ENCODE data around the gene FGF19.

FGF19 gene

DNA sequence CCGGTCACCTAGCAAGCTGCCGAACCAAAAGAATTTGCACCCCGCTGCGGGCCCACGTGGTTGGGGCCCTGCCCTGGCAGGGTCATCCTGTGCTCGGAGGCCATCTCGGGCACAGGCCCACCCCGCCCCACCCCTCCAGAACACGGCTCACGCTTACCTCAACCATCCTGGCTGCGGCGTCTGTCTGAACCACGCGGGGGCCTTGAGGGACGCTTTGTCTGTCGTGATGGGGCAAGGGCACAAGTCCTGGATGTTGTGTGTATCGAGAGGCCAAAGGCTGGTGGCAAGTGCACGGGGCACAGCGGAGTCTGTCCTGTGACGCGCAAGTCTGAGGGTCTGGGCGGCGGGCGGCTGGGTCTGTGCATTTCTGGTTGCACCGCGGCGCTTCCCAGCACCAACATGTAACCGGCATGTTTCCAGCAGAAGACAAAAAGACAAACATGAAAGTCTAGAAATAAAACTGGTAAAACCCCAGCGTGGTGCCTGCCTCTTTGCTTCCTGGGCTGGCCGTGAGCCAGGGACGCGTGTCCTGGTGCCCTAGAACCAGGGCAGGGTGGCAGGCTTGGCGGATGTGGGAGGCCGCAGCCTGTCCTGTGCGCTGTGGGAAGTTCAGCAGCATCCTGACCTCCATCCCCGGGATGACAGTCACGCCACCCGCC, 49.7 kb downstream of the FGF19 start:
- DNase-seq = no peak

DNA sequence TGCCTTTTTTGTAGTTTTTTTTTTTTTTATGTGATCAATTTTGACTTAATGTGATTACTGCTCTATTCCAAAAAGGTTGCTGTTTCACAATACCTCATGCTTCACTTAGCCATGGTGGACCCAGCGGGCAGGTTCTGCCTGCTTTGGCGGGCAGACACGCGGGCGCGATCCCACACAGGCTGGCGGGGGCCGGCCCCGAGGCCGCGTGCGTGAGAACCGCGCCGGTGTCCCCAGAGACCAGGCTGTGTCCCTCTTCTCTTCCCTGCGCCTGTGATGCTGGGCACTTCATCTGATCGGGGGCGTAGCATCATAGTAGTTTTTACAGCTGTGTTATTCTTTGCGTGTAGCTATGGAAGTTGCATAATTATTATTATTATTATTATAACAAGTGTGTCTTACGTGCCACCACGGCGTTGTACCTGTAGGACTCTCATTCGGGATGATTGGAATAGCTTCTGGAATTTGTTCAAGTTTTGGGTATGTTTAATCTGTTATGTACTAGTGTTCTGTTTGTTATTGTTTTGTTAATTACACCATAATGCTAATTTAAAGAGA, 50.3 kb downstream of the FGF19 start:
- DNase-seq = no peak

DNA sequence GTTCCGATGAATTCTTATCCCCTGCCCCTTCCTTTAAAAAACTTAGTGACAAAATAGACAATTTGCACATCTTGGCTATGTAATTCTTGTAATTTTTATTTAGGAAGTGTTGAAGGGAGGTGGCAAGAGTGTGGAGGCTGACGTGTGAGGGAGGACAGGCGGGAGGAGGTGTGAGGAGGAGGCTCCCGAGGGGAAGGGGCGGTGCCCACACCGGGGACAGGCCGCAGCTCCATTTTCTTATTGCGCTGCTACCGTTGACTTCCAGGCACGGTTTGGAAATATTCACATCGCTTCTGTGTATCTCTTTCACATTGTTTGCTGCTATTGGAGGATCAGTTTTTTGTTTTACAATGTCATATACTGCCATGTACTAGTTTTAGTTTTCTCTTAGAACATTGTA, 50.8 kb downstream of the FGF19 start:
- no peak for DNase-seq

DNA sequence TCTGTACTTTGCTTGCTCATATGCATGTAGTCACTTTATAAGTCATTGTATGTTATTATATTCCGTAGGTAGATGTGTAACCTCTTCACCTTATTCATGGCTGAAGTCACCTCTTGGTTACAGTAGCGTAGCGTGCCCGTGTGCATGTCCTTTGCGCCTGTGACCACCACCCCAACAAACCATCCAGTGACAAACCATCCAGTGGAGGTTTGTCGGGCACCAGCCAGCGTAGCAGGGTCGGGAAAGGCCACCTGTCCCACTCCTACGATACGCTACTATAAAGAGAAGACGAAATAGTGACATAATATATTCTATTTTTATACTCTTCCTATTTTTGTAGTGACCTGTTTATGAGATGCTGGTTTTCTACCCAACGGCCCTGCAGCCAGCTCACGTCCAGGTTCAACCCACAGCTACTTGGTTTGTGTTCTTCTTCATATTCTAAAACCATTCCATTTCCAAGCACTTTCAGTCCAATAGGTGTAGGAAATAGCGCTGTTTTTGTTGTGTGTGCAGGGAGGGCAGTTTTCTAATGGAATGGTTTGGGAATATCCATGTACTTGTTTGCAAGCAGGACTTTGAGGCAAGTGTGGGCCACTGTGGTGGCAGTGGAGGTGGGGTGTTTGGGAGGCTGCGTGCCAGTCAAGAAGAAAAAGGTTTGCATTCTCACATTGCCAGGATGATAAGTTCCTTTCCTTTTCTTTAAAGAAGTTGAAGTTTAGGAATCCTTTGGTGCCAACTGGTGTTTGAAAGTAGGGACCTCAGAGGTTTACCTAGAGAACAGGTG, 51.8 kb downstream of the FGF19 start:
- DNase-seq = no peak

DNA sequence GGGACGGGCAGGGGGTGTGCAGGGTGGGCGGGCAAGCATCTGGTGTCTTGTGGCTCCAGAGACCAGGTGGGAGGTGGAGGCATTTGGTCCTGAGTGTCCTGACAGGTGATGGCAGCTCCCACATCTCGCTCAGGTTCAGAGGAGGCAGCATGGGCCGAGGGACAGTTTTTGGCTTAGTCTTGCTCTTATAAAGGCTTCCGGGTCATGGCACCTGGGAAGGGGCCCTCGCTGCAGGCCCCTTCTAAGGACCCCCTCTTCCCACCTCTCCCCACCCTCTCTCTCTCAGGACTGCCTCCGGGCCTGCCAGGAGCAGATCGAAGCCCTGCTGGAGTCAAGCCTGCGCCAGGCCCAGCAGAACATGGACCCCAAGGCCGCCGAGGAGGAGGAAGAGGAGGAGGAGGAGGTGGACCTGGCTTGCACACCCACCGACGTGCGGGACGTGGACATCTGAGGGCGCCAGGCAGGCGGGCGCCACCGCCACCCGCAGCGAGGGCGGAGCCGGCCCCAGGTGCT, 52.9 kb downstream of the FGF19 start:
- no peak for DNase-seq

DNA sequence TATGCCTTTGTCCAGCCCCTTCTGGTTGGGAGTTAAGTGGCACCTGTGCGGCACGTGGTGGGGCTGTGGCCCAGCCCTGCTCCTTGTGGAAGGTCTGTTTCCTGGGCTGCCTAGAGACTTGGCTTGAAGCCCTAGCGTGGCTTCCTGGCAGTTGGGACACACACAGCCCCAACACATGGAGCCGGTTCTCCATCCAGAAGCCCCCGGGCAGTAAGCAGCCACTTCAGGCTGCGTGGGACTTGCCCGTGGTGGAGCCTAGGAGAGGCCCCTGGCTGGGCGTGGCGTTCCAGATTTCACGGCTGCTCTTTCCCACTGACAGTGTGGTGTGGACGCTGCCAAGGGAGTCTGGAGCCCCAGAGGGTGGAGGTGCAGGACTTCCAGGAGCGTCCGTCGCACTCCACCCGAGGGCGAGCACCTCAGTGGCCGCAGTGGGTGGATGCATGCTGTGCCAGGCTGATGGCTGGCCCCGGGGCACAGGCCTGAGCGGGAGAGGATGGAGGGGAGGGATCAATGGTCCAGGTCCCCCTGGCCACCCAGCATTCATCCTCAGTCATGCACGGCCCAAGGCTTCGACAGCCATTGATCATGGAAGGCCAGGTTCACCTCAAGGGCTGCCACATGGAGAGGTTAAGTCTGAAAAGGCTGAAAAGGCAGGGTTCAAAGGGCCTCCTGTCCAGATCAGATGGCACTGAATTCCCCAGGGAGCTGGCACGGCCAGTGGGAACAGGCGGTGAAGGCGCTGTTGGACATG, 53.6 kb downstream of the FGF19 start:
- no peak for DNase-seq

DNA sequence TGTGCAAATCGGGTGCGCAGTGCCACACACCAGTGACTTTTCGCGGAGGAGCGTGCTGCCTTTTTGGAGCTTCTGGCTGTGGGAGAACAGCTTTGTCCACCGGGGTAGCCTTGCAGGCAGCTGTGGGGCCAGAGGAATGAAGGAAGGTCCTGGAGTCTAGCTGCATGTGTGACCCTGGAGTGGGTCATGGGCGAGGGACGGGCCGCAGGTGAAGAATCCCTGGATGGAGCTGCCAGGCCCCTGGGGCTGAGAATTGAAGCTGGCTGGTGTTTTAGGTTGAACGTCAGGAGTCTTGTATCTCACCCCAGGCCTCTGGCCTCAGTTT, 54.3 kb downstream of the FGF19 start:
- DNase-seq = no peak

DNA sequence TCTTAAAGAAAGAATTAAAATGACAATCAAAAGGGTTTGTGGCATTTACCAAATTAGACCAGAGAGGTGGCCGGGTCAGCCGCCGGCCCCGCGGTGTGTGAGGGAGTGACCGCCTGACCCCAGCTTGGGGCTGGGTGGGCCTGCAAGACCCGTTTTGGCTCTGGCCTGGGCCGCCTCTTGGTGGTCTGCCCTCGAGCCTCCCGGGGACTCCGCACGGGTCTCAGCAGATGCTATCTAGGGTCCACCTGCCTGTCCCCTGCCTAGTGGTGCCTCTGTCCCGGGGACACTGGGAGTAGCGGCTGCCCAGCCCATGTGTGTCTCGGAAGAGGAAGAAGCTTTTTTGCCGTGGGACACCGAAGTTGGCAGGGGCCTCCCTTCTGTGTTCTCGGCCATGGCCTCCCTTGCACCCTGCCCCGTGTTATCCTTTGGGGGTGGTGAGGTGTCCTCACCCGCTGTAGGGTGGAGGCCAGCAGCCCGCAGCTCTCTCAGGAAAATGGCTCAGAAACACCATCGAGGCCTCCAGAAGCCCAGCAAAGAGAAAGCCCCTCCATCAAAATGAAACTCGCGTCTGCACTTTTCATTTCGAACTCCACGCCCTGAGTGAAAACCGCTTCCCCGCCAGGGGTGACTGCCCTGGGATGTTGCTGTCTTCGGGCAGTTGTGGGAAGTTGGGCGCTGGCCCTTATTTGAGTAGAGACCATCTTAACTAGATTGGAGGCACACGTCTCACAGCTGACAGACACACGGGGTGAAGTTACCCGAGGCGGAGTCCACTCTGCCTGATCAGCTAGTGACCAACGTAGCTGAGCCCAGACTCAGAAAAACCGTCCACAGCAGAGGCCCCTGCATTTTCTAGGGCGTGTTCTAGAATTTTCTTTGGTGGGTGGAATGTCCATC, 54.9 kb downstream of the FGF19 start:
- no peak for DNase-seq

Measured in stimulated activated CD4-positive, alpha-beta T cell treated with anti-CD3 and anti-CD28 coated beads, Interleukin-1b, Interleukin-23, amount 100 ng/mL, for 48 hours (primary cell).